Ovary (tissue), 3 donors: ENCODE data around the gene FOLR2.

Experiments used
- CTCF ChIP-seq, 3 donors: fragments of 450-650 bp in 2 of 3; fragments of 200-600 bp in 1 of 3; IDR thresholded peaks; one replicate each; pipeline versions ENCODE4 v1.5.1 to v1.8.0; 2016 to 2022; ENCODE audit warnings: antibody characterized with exemption in 3 of 3, mild to moderate bottlenecking in 1 of 3
- EP300 ChIP-seq: sonication (generic); formaldehyde crosslinking; IDR thresholded peaks from one replicate; pipeline ENCODE4 v1.6.1; 2017; ENCODE audit warnings: antibody characterized with exemption
- POLR2A ChIP-seq: fragments of 450-650 bp; IDR thresholded peaks from one replicate; pipeline ENCODE4 v1.6.1; 2017; ENCODE audit warnings: antibody characterized with exemption, mild to moderate bottlenecking, moderate library complexity
- donor health status: DM: no; HTN: no; CAD: no.

- TF ChIP-seq CTCF (IDR thresholded peaks at IDR 0.05) (no peak), POLR2A (no peak), EP300 (no peak)
These were observed 36.7 kb upstream of the FOLR2 start for GRCh38 chr11:72179804-72180396.
